ENCODE results near the gene CD83. TPM values are rescaled to one million over a fixed set of nuclear protein-coding genes. Genes with fewer than 3 reads are reported as not detected.

The CD83 gene
- total RNA-seq, 2 experiments from 2014 or later: 6.0 to 29.6 TPM

GRCh38 chr6:14177413-14178082, 60.0 kb downstream of the CD83 start:
- Mint-ChIP-seq H3K4me3 (no peak overlapping the region), H3K36me3 (peaks cover 1% of the 10 kb centered on the region), H3K27ac (no peak overlapping the region), H3K9me3 (ENCODE audit: low read depth) (no peaks in the 10 kb centered on the region), H3K27me3 (no peaks in the 10 kb centered on the region), H3K4me1 (no peaks in the 10 kb centered on the region)
- no peak for DNase-seq
- no peak for ATAC-seq
- CTCF ChIA-PET: no interaction called here

GRCh38 chr6:14178083-14178445, 60.5 kb downstream of the CD83 start:
- H3K9me3 Mint-ChIP-seq (ENCODE audit: low read depth): no peaks in the 10 kb centered on the region
- no peak for ATAC-seq
- no peak overlapping the region for H3K4me3 Mint-ChIP-seq
- CTCF ChIA-PET: no interaction called here
- H3K27me3 Mint-ChIP-seq: no peaks in the 10 kb centered on the region
- DNase-seq: no peak
- H3K4me1 Mint-ChIP-seq: no peaks in the 10 kb centered on the region
- H3K36me3 Mint-ChIP-seq: peaks cover 1% of the 10 kb centered on the region
- no peak overlapping the region for H3K27ac Mint-ChIP-seq

- Mint-ChIP-seq H3K36me3 (peaks cover 1% of the 10 kb centered on the region), H3K4me3 (no peak overlapping the region), H3K9me3 (ENCODE audit: low read depth) (no peaks in the 10 kb centered on the region), H3K4me1 (no peaks in the 10 kb centered on the region), H3K27me3 (no peaks in the 10 kb centered on the region), H3K27ac (no peak overlapping the region)
- CTCF ChIA-PET: no interaction called here
- ATAC-seq: no peak
- no peak for DNase-seq
These were observed 63.0 kb downstream of the CD83 start for GRCh38 chr6:14180609-14181008.

- ATAC-seq (no peak), DNase-seq (no peak)
- CTCF ChIA-PET: no interaction called here
- no peaks in the 10 kb centered on the region for H3K9me3 Mint-ChIP-seq (ENCODE audit: low read depth)
- no peaks in the 10 kb centered on the region for H3K27me3 Mint-ChIP-seq
- no peak overlapping the region for H3K27ac Mint-ChIP-seq
- no peaks in the 10 kb centered on the region for H3K4me1 Mint-ChIP-seq
- peaks cover 1% of the 10 kb centered on the region for H3K36me3 Mint-ChIP-seq
- no peak overlapping the region for H3K4me3 Mint-ChIP-seq
These were observed 65.3 kb downstream of the CD83 start for GRCh38 chr6:14182916-14183315.

Other genes starting within 250 kb of the CD83 start
- gene RNF182, start 192.8 kb upstream of the CD83 start, total RNA-seq: not detected

Measured in activated CD8-positive, alpha-beta memory T cell treated with anti-CD3 and anti-CD28 coated beads, Interleukin-2, amount 10 ng/mL, durations not matched to agents 7 days and 5 days (primary cell).